HL-60 (cell line): ENCODE measurements around the gene SCLT1.
A peak's percentile ranks its signal among the peaks of the same experiment; 100 is the strongest.

ENCODE experiments used
- DNase-seq, 2 experiments: peaks; one replicate each; pipeline ENCODE4 v3.0.0-alpha.2; 2010 to 2020; ENCODE audit warnings: low read depth in 1 of 2, low spot score in 1 of 2
- H3K27ac ChIP-seq: fragments of 250-450 bp; sonication (Bioruptor Pico); replicated peaks from 2 replicates; pipeline ENCODE4 v1.5.1; 2020; ENCODE audit warnings: mild to moderate bottlenecking, moderate library complexity
- H3K27me3 ChIP-seq: fragments of 250-450 bp; sonication (Bioruptor Pico); 2 replicates; pipeline ENCODE4 v1.5.1; 2021; ENCODE audit warnings: mild to moderate bottlenecking, moderate library complexity; ENCODE audit not compliant: insufficient read depth, poor library complexity, severe bottlenecking
- H3K4me3 ChIP-seq: replicated peaks from 2 replicates; pipeline ENCODE4 v1.5.1; 2011; ENCODE audit warnings: mild to moderate bottlenecking, control low read depth, low read length; ENCODE audit not compliant: insufficient read depth
- CTCF ChIP-seq: IDR thresholded peaks from one replicate; pipeline ENCODE4 v1.5.1; 2011; ENCODE audit warnings: low read length, control low read depth, inconsistent platforms; ENCODE audit not compliant: insufficient read depth
- GABPA ChIP-seq: IDR thresholded peaks from 2 replicates; pipeline ENCODE4 v1.6.1; 2012; ENCODE audit warnings: low read depth
- POLR2AphosphoS5 ChIP-seq: IDR thresholded peaks from 2 replicates; pipeline ENCODE4 v1.6.1; 2012; ENCODE audit warnings: low read depth
- SPI1 ChIP-seq: IDR thresholded peaks from 2 replicates; pipeline ENCODE4 v1.6.1; 2012; ENCODE audit warnings: low read depth, mild to moderate bottlenecking, borderline replicate concordance
- TF ChIP-seq, protein P1 (sequence below): IDR thresholded peaks from 2 replicates; pipeline ENCODE4 v1.6.1; 2012; ENCODE audit warnings: low read depth; ENCODE audit not compliant: insufficient replicate concordance

The SCLT1 gene

DNA sequence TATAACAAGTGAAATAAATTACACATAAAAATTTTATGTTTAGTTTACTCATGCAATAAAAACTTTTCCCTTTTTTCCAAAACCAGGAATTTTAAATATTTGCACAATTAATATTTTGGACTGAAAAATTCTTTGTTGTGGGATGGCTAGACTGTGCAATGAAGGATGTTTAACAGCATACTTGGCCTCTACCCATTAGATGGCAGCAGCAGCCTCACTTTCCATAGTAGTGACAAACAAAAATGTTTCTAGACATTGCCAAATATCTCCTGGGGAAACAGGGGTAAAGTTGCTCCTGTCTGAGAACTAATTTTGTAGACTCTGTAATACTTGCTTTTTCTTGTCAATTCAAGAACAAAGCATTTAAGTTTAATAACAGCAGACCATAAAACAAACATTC is 49.8 kb downstream of the SCLT1 start:
- no peak for TF ChIP-seq CTCF
- no peak for TF ChIP-seq SPI1
- TF ChIP-seq, protein P1, sequence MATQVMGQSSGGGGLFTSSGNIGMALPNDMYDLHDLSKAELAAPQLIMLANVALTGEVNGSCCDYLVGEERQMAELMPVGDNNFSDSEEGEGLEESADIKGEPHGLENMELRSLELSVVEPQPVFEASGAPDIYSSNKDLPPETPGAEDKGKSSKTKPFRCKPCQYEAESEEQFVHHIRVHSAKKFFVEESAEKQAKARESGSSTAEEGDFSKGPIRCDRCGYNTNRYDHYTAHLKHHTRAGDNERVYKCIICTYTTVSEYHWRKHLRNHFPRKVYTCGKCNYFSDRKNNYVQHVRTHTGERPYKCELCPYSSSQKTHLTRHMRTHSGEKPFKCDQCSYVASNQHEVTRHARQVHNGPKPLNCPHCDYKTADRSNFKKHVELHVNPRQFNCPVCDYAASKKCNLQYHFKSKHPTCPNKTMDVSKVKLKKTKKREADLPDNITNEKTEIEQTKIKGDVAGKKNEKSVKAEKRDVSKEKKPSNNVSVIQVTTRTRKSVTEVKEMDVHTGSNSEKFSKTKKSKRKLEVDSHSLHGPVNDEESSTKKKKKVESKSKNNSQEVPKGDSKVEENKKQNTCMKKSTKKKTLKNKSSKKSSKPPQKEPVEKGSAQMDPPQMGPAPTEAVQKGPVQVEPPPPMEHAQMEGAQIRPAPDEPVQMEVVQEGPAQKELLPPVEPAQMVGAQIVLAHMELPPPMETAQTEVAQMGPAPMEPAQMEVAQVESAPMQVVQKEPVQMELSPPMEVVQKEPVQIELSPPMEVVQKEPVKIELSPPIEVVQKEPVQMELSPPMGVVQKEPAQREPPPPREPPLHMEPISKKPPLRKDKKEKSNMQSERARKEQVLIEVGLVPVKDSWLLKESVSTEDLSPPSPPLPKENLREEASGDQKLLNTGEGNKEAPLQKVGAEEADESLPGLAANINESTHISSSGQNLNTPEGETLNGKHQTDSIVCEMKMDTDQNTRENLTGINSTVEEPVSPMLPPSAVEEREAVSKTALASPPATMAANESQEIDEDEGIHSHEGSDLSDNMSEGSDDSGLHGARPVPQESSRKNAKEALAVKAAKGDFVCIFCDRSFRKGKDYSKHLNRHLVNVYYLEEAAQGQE: no peak
- no peak for TF ChIP-seq POLR2AphosphoS5
- TF ChIP-seq GABPA: no peak
- peak in 1 of 2 experiments; percentile 7 for DNase-seq

DNA sequence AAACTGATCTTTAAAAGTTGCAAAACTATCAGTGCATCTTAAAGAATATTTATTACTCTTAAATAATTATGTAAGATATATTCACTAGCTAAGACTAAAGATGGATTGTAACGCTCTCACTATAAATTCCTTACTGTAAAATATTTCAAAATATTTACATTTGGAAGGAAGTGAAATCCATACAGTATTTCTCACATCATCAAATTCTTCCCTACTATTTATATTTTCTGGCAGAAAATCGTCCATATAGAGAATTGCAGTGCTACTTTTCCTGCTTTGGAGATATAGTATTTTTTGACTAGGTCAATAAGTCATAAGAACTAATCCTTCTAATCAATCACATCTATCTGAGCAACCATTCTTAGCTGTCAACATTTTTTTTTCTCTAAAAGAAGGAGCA is 52.9 kb downstream of the SCLT1 start:
- TF ChIP-seq GABPA (no peak), POLR2AphosphoS5 (no peak)
- Histone ChIP-seq H3K4me3 (no peak overlapping the region), H3K27ac (no peak overlapping the region), H3K27me3 (no peaks in the 10 kb centered on the region)
- DNase-seq: no peak

More for the DNA sequence above, 49.8 kb downstream of the SCLT1 start:
- Histone ChIP-seq H3K27me3 (no peaks in the 10 kb centered on the region), H3K27ac (no peak overlapping the region), H3K4me3 (no peak overlapping the region)

- no peak for DNase-seq
- H3K27me3 ChIP-seq: no peaks in the 10 kb centered on the region
- TF ChIP-seq SPI1 (no peak), GABPA (no peak), POLR2AphosphoS5 (no peak), CTCF (no peak)
- TF ChIP-seq, protein P1: no peak
Observed at GRCh38 chr4:129037093-129037492, 56.2 kb downstream of the SCLT1 start.

DNA sequence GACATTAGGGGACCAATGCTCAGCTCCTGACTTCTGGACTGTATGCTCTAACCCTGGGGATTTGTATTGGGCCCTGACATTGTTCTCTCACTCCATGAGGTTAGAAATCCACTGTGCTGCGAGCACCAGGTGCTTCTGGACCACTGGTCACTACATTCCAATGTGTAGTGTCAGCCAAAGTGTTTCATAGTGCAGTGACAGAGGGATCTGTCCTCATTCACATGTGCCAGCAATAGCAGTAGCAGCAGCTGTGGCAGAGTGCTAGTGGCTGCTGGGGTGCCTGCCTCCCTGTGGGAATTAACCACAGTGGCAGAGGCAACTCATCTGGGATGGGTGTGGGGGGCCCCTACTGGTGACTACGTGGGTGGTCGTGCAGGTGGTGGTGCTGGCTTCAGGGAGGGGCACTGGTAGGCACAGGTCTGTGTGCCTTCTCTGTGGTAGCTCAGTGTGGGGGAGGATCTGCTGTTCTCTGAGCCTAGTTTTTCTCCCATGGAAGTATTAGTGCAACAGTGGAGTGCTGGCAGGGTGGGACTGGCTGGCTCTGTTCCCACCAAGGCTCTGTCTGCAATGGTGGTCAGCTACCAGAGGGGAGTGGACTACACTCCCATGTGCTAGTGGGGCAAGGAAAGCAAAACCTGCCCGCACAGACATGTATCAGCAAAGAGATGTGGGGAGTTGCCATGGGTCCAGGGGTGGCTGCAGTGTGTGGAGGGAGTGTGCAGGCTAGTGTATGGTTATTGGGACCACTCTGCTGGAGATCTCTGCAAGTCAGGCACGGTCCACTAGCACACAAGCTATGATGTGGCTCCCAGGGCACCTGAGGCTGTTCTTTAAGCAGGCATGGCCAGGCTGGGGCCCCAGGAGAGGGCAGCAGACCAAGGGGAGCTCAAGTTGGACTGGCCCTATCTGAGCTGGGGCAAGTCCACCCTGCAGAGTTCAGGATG is 78.5 kb downstream of the SCLT1 start:
- Histone ChIP-seq H3K27ac (no peak overlapping the region), H3K27me3 (no peaks in the 10 kb centered on the region), H3K4me3 (no peak overlapping the region)
- no peak for DNase-seq
- TF ChIP-seq, protein P1: no peak
- TF ChIP-seq POLR2AphosphoS5 (no peak), GABPA (no peak), CTCF (no peak), SPI1 (no peak)

More at GRCh38 chr4:129037093-129037492, 56.2 kb downstream of the SCLT1 start:
- no peak overlapping the region for H3K4me3 ChIP-seq
- no peak overlapping the region for H3K27ac ChIP-seq
